Activated naive CD4-positive, alpha-beta T cell treated with anti-CD3 and anti-CD28 coated beads, Interleukin-2, amount 10 ng/mL, durations not matched to agents 7 days and 5 days (primary cell): ENCODE measurements around the gene PPP1R3E.
"Not testable (repeated sequence)": the region's sequence is repeated elsewhere in the genome, so short reads cannot be mapped to it uniquely, and the experiment has no call there.

Experiments
- CTCF ChIA-PET: fragments of 350-600 bp; sonication (Branson Sonifier 250); formaldehyde crosslinking; loops from one replicate; lab custom pipeline; 2021; ENCODE audit warnings: antibody characterized with exemption; lab: Charles Lee
- DNase-seq: peaks from one replicate; pipeline ENCODE4 v3.0.0-alpha.2; 2020
- H3K27ac Mint-ChIP-seq: one replicate; pipeline ENCODE4 v1.8.0; 2021; ENCODE audit warnings: mild to moderate bottlenecking, moderate library complexity, mixed read lengths
- H3K27me3 Mint-ChIP-seq: one replicate; pipeline ENCODE4 v1.8.0; 2021; ENCODE audit warnings: mild to moderate bottlenecking, mixed read lengths
- H3K36me3 Mint-ChIP-seq: one replicate; pipeline ENCODE4 v1.8.0; 2021; ENCODE audit warnings: mixed read lengths
- H3K4me1 Mint-ChIP-seq: one replicate; pipeline ENCODE4 v1.8.0; 2021; ENCODE audit warnings: mixed read lengths
- H3K4me3 Mint-ChIP-seq: one replicate; pipeline ENCODE4 v1.8.0; 2021; ENCODE audit warnings: mild to moderate bottlenecking, moderate library complexity, mixed read lengths
- H3K9me3 Mint-ChIP-seq: one replicate; pipeline ENCODE4 v1.8.0; 2021; ENCODE audit warnings: mixed read lengths

PPP1R3E gene

GRCh38 chr14:23260849-23261248 lies 41.8 kb downstream of the PPP1R3E start:
- H3K4me3 Mint-ChIP-seq, H3K9me3 Mint-ChIP-seq, DNase-seq, H3K4me1 Mint-ChIP-seq, CTCF ChIA-PET, H3K36me3 Mint-ChIP-seq, H3K27ac Mint-ChIP-seq: not testable (repeated sequence)
- peaks cover 30% of the 10 kb centered on the region for H3K27me3 Mint-ChIP-seq

- Mint-ChIP-seq H3K4me1 (no peaks in the 10 kb centered on the region), H3K27ac (no peak overlapping the region), H3K4me3 (no peak overlapping the region), H3K27me3 (peaks cover 30% of the 10 kb centered on the region), H3K9me3 (no peaks in the 10 kb centered on the region), H3K36me3 (no peaks in the 10 kb centered on the region)
- CTCF ChIA-PET, result interaction anchor here (1.4 kb wide), 1 partner anchor 138 kb away, joined by 5 read pairs; no protein-coding TSS in a partner anchor
- no peak for DNase-seq
These were observed 43.2 kb downstream of the PPP1R3E start for GRCh38 chr14:23259426-23259825.

GRCh38 chr14:23258256-23258655 lies 44.4 kb downstream of the PPP1R3E start:
- no peak for DNase-seq
- H3K4me3 Mint-ChIP-seq, result no peak overlapping the region
- CTCF ChIA-PET, result interaction anchor here (0.9 to 1.1 kb wide), 3 partner anchors 84 to 138 kb away, joined by 3 to 5 read pairs (median 3); no protein-coding TSS in a partner anchor
- H3K36me3 Mint-ChIP-seq, result no peaks in the 10 kb centered on the region
- H3K4me1 Mint-ChIP-seq, result no peaks in the 10 kb centered on the region
- no peaks in the 10 kb centered on the region for H3K9me3 Mint-ChIP-seq
- no peak overlapping the region for H3K27ac Mint-ChIP-seq
- H3K27me3 Mint-ChIP-seq, result peaks cover 25% of the 10 kb centered on the region

GRCh38 chr14:23252420-23253333 lies 50.0 kb downstream of the PPP1R3E start:
- Mint-ChIP-seq H3K27ac (no peak overlapping the region), H3K9me3 (no peaks in the 10 kb centered on the region), H3K4me1 (no peaks in the 10 kb centered on the region), H3K27me3 (peaks cover 11% of the 10 kb centered on the region), H3K4me3 (no peak overlapping the region), H3K36me3 (no peaks in the 10 kb centered on the region)
- CTCF ChIA-PET, result no interaction called here
- no peak for DNase-seq

- H3K9me3 Mint-ChIP-seq, result no peaks in the 10 kb centered on the region
- H3K4me1 Mint-ChIP-seq, result no peaks in the 10 kb centered on the region
- no peak overlapping the region for H3K27ac Mint-ChIP-seq
- H3K4me3 Mint-ChIP-seq, result no peak overlapping the region
- H3K36me3 Mint-ChIP-seq, result no peaks in the 10 kb centered on the region
- CTCF ChIA-PET, result no interaction called here
- no peak for DNase-seq
- peaks cover 11% of the 10 kb centered on the region for H3K27me3 Mint-ChIP-seq
These were observed 50.7 kb downstream of the PPP1R3E start for GRCh38 chr14:23252006-23252405.

- Mint-ChIP-seq H3K4me3 (no peak overlapping the region), H3K9me3 (no peaks in the 10 kb centered on the region), H3K36me3 (no peaks in the 10 kb centered on the region), H3K27me3 (peaks cover 11% of the 10 kb centered on the region), H3K4me1 (no peaks in the 10 kb centered on the region), H3K27ac (no peak overlapping the region)
- no peak for DNase-seq
- CTCF ChIA-PET, result interaction anchor here (0.7 kb wide), 1 partner anchor 130 kb away, joined by 3 read pairs; no protein-coding TSS in a partner anchor
These were observed 52.8 kb downstream of the PPP1R3E start for GRCh38 chr14:23249824-23250223.

GRCh38 chr14:23248601-23249000 lies 54.1 kb downstream of the PPP1R3E start:
- Mint-ChIP-seq H3K9me3 (no peaks in the 10 kb centered on the region), H3K27me3 (peaks cover 11% of the 10 kb centered on the region), H3K36me3 (no peaks in the 10 kb centered on the region), H3K4me1 (no peaks in the 10 kb centered on the region), H3K4me3 (no peak overlapping the region), H3K27ac (no peak overlapping the region)
- CTCF ChIA-PET, result interaction anchor here (1.4 kb wide), 1 partner anchor 128 kb away, joined by 3 read pairs; no protein-coding TSS in a partner anchor
- no peak for DNase-seq
